Camera-type eye (tissue), 1 donor: ENCODE results near the gene PCDHB16. TPM values are rescaled to one million over a fixed set of nuclear protein-coding genes. Genes with fewer than 3 reads are reported as not detected.

ENCODE experiments used
- total RNA-seq: library from RNA; depleted of rRNA; stranded (reverse); fragments of >200 nt; gene quantifications from one replicate; pipeline ENCODE4 v1.2.3, GENCODE V29; 2014

Gene PCDHB16
- total RNA-seq = 9.2 TPM

GRCh38 chr5:141182248-141182647 is at the start of gene PCDHB16:
PCDHB16 (plus strand) TSS chr5:141182387; CDS start chr5:141182560, 173 bp downstream.

GRCh38 chr5:141135030-141135717 is 47.0 kb upstream of the PCDHB16 start, which contains the start of gene PCDHB5:
PCDHB5 (plus strand) TSS chr5:141135206; CDS start chr5:141135435, 229 bp downstream.

GRCh38 chr5:141149812-141150211 is 32.4 kb upstream of the PCDHB16 start, which contains the start of gene PCDHB6:
PCDHB6 (plus strand) TSS chr5:141150057; CDS start chr5:141150258, 201 bp downstream.

GRCh38 chr5:141172381-141173204 is 9.6 kb upstream of the PCDHB16 start, which contains the start of gene PCDHB7:
PCDHB7 (plus strand) TSS chr5:141172644; CDS start chr5:141172836, 192 bp downstream.

GRCh38 chr5:141177577-141178191 is 4.5 kb upstream of the PCDHB16 start, which contains the start of gene PCDHB8:
PCDHB8 (plus strand) TSS chr5:141177790; CDS start chr5:141178035, 245 bp downstream.

GRCh38 chr5:141186897-141187512 is 4.8 kb downstream of the PCDHB16 start, which contains the start of gene PCDHB9:
PCDHB9 (plus strand) TSS chr5:141187161; CDS start chr5:141187319, 158 bp downstream.

GRCh38 chr5:141192110-141192725 is 10.0 kb downstream of the PCDHB16 start, which contains the start of gene PCDHB10:
PCDHB10 (plus strand) TSS chr5:141192353; CDS start chr5:141192553, 200 bp downstream.

GRCh38 chr5:141199359-141200235 is 17.4 kb downstream of the PCDHB16 start, which contains the start of gene PCDHB11:
PCDHB11 (plus strand) TSS chr5:141199627; CDS start chr5:141199775, 148 bp downstream.

GRCh38 chr5:141208478-141208877 is 26.3 kb downstream of the PCDHB16 start, which contains the start of gene PCDHB12:
PCDHB12 (plus strand) TSS chr5:141208719; CDS start chr5:141208908, 189 bp downstream.

GRCh38 chr5:141213656-141214339 is 31.6 kb downstream of the PCDHB16 start, which contains the start of gene PCDHB13:
PCDHB13 (plus strand) TSS chr5:141213919; CDS start chr5:141214124, 205 bp downstream.

GRCh38 chr5:141223112-141223783 is 41.1 kb downstream of the PCDHB16 start, which contains the start of gene PCDHB14:
PCDHB14 (plus strand) TSS chr5:141223343; CDS start chr5:141223506, 163 bp downstream.

Other genes starting within 250 kb of the PCDHB16 start
- 39.0 TPM for gene PCDHAC2, start 215.9 kb upstream of the PCDHB16 start, total RNA-seq
- 0.05 TPM for gene PCDHB1, start 131.0 kb upstream of the PCDHB16 start, total RNA-seq
- gene PCDHB2, start 87.8 kb upstream of the PCDHB16 start, total RNA-seq = 8.3 TPM
- 10.6 TPM for gene PCDHB3, start 81.9 kb upstream of the PCDHB16 start, total RNA-seq
- 4.5 TPM for gene PCDHB4, start 60.6 kb upstream of the PCDHB16 start, total RNA-seq
- 8.4 TPM for gene PCDHB5, start 47.2 kb upstream of the PCDHB16 start, total RNA-seq
- 2.0 TPM for gene PCDHB6, start 32.3 kb upstream of the PCDHB16 start, total RNA-seq
- 7.9 TPM for gene PCDHB7, start 9.7 kb upstream of the PCDHB16 start, total RNA-seq
- gene PCDHB8, start 4.6 kb upstream of the PCDHB16 start, total RNA-seq = 3.4 TPM
- 5.9 TPM for gene PCDHB9, start 4.8 kb downstream of the PCDHB16 start, total RNA-seq
- gene PCDHB10, start 10.0 kb downstream of the PCDHB16 start, total RNA-seq = 12.9 TPM
- 9.5 TPM for gene PCDHB11, start 17.2 kb downstream of the PCDHB16 start, total RNA-seq
- gene PCDHB12, start 26.3 kb downstream of the PCDHB16 start, total RNA-seq = 15.0 TPM
- gene PCDHB13, start 31.5 kb downstream of the PCDHB16 start, total RNA-seq = 11.2 TPM
- 13.5 TPM for gene PCDHB14, start 41.0 kb downstream of the PCDHB16 start, total RNA-seq
- gene PCDHB15, start 63.0 kb downstream of the PCDHB16 start, total RNA-seq = 14.5 TPM
- not detected for gene SLC25A2, start 121.7 kb downstream of the PCDHB16 start, total RNA-seq
- gene TAF7, start 138.4 kb downstream of the PCDHB16 start, total RNA-seq = 133 TPM
- gene PCDHGA1, start 148.1 kb downstream of the PCDHB16 start, total RNA-seq = 1.8 TPM
- gene PCDHGA2, start 156.4 kb downstream of the PCDHB16 start, total RNA-seq = 15.8 TPM
- 7.5 TPM for gene PCDHGA3, start 161.4 kb downstream of the PCDHB16 start, total RNA-seq
- gene PCDHGB1, start 167.7 kb downstream of the PCDHB16 start, total RNA-seq = 10.9 TPM
- gene PCDHGA4, start 172.6 kb downstream of the PCDHB16 start, total RNA-seq = 11.1 TPM
- 14.6 TPM for gene PCDHGB2, start 177.6 kb downstream of the PCDHB16 start, total RNA-seq
- gene PCDHGA5, start 181.8 kb downstream of the PCDHB16 start, total RNA-seq = 10.6 TPM
- gene PCDHGB3, start 187.9 kb downstream of the PCDHB16 start, total RNA-seq = 14.2 TPM
- 13.2 TPM for gene PCDHGA6, start 191.5 kb downstream of the PCDHB16 start, total RNA-seq
- gene PCDHGA7, start 200.4 kb downstream of the PCDHB16 start, total RNA-seq = 11.2 TPM
- 20.7 TPM for gene PCDHGB4, start 205.3 kb downstream of the PCDHB16 start, total RNA-seq
- 10.1 TPM for gene PCDHGA8, start 210.2 kb downstream of the PCDHB16 start, total RNA-seq
- 23.4 TPM for gene PCDHGB5, start 215.6 kb downstream of the PCDHB16 start, total RNA-seq
- gene PCDHGA9, start 220.4 kb downstream of the PCDHB16 start, total RNA-seq = 21.7 TPM
- gene PCDHGB6, start 225.6 kb downstream of the PCDHB16 start, total RNA-seq = 15.1 TPM
- 15.6 TPM for gene PCDHGA10, start 230.6 kb downstream of the PCDHB16 start, total RNA-seq
- 26.6 TPM for gene PCDHGB7, start 235.3 kb downstream of the PCDHB16 start, total RNA-seq
- gene PCDHGA11, start 238.7 kb downstream of the PCDHB16 start, total RNA-seq = 19.0 TPM
- 12.6 TPM for gene PCDHGA12, start 248.1 kb downstream of the PCDHB16 start, total RNA-seq